Measurements from ENCODE around the gene DSG3. TPM values are rescaled to one million over a fixed set of nuclear protein-coding genes. Genes with fewer than 3 reads are reported as not detected.

Gene DSG3
- total and polyA plus RNA-seq, 2 of the 8 experiments (the other 6 are each of a cell fraction or from before 2014, with no cell fraction given): 0.03 to 0.07 TPM

- no peak overlapping the region for H2AFZ ChIP-seq (ENCODE audit: low read length)
- no peak overlapping the region for H3K18ac ChIP-seq (ENCODE audit: extremely low read depth, low read length)
- no peaks in the 10 kb centered on the region for H3K79me2 ChIP-seq (ENCODE audit: control insufficient read depth in 1 of 2, insufficient read depth in 2 of 2, low read length in 2 of 2)
- H3K9ac ChIP-seq (replicated peaks in 1 of 4; ENCODE audit: extremely low read depth in 1 of 4, low read depth in 3 of 4, low read length in 3 of 4): no peak overlapping the region
- no peak overlapping the region for H2BK120ac ChIP-seq (replicated peaks; ENCODE audit: low read depth, low read length)
- H4K20me1 ChIP-seq (replicated peaks in 1 of 2; ENCODE audit: control insufficient read depth in 1 of 2, insufficient read depth in 2 of 2, low read length in 2 of 2): no peaks in the 10 kb centered on the region
- no peaks in the 10 kb centered on the region; a peak in 1 of 4 replicates for H3K9me3 ChIP-seq (ENCODE audit: insufficient read depth in 2 of 2, low read depth in 1 of 2, low read length in 1 of 2)
- no peak overlapping the region for H2BK12ac ChIP-seq (ENCODE audit: low read depth, low read length)
- H3K23me2 ChIP-seq (ENCODE audit: low read depth, low read length): no peaks in the 10 kb centered on the region
- no peak overlapping the region for H2BK15ac ChIP-seq (ENCODE audit: low read length)
- no peaks in the 10 kb centered on the region for H3K36me3 ChIP-seq (ENCODE audit: control insufficient read depth in 2 of 4, insufficient read depth in 4 of 4, low read length in 3 of 4)
- H4K8ac ChIP-seq (ENCODE audit: extremely low read depth, insufficient read depth, low read length): no peak overlapping the region
- H2BK20ac ChIP-seq (ENCODE audit: low read length): no peak overlapping the region
- H2BK5ac ChIP-seq (ENCODE audit: low read depth, low read length): no peak overlapping the region
- DNase-seq (ENCODE audit: low read depth in 1 of 2, low spot score in 2 of 2) (no peak), FAIRE-seq (no peak)
- CTCF ChIA-PET (ENCODE audit: partially characterized antibody): no interaction called here
- POLR2A ChIA-PET (ENCODE audit: partially characterized antibody): no interaction called here
- H3K27ac ChIP-seq (ENCODE audit: low read depth, low read length): no peak overlapping the region
- no peaks in the 10 kb centered on the region for H3K4me1 ChIP-seq (replicated peaks in 1 of 4; ENCODE audit: control insufficient read depth in 3 of 4, insufficient read depth in 4 of 4, low read length in 3 of 4)
- H3K56ac ChIP-seq (replicated peaks; ENCODE audit: insufficient read length, low read depth, low read length): no peak overlapping the region
- WGBS, 2 experiments (ENCODE audit: extremely low coverage in 1 of 2, insufficient coverage in 1 of 2, insufficient read length in 1 of 2, insufficient replicate concordance in 2 of 2, low coverage in 1 of 2, low lambda C conversion rate in 2 of 2, missing lambda C conversion rate in 1 of 2): 91% methylated on average over 6 of the region's 6 CpGs; no CpG with 5 or more reads in 1 of the 2 experiments
- no peaks in the 10 kb centered on the region for H3K27me3 ChIP-seq (replicated peaks in 1 of 4; ENCODE audit: control insufficient read depth in 3 of 4, extremely low read depth in 1 of 4, insufficient read depth in 3 of 4, low read length in 3 of 4)
- no peak overlapping the region for H3K4ac ChIP-seq (replicated peaks; ENCODE audit: insufficient read length, low read depth, low read length)
- no peaks in the 10 kb centered on the region for H3K79me1 ChIP-seq (ENCODE audit: low read depth, low read length)
- H3K14ac ChIP-seq (ENCODE audit: insufficient read length): no peak overlapping the region
- no peak overlapping the region for H3K4me3 ChIP-seq (ENCODE audit: extremely low read depth in 1 of 4, insufficient read depth in 2 of 4, low read depth in 3 of 4, low read length in 4 of 4)
- no peak overlapping the region for H2AK5ac ChIP-seq (ENCODE audit: low read depth, low read length)
- H4K5ac ChIP-seq (ENCODE audit: insufficient read length, low read depth, low read length): no peak overlapping the region
- H3K4me2 ChIP-seq (ENCODE audit: insufficient read depth in 1 of 2, low read depth in 2 of 2, low read length in 2 of 2): no peak overlapping the region
- no peak overlapping the region for H3K23ac ChIP-seq (ENCODE audit: insufficient read length)
- no peak overlapping the region for H4K91ac ChIP-seq (replicated peaks; ENCODE audit: insufficient read length, low read length)
- TF ChIP-seq HDAC6 (IDR thresholded peaks at IDR 0.05; ENCODE audit: low read depth, low read length): no peak
- no peak for TF ChIP-seq SUZ12 (IDR thresholded peaks at IDR 0.05; ENCODE audit: low read length)
- TF ChIP-seq BCL11A (IDR thresholded peaks at IDR 0.05; ENCODE audit: low read depth in 2 of 2, low read length in 2 of 2): no peak
- TF ChIP-seq EP300 (IDR thresholded peaks at IDR 0.05; ENCODE audit: borderline replicate concordance in 1 of 2, low read depth in 2 of 2, low read length in 2 of 2): no peak
These were observed 34.4 kb upstream of the DSG3 start for GRCh38 chr18:31413137-31413536.

Data from H1 (cell line).